Heart left ventricle (tissue), 16 donors: ENCODE results near the gene KIF26A. TPM values are rescaled to one million over a fixed set of nuclear protein-coding genes. Genes with fewer than 3 reads are reported as not detected.
"Not testable (repeated sequence)": the region's sequence is repeated elsewhere in the genome, so short reads cannot be mapped to it uniquely, and the experiment has no call there.

ENCODE experiments used
- ATAC-seq, 4 donors: fragments of 200-7000 bp; cut with Tn5 transposase; one replicate each; pipeline ENCODE4 v1.9.1; 2020 to 2022; ENCODE audit warnings: moderate library complexity in 4 of 4, mild to moderate bottlenecking in 3 of 4, moderate number of reproducible peaks in 1 of 4
- DNase-seq, 5 donors: peaks; one replicate each; pipeline ENCODE4 v3.0.0-alpha.2; 2020
- H3K27ac ChIP-seq, 12 donors: fragments of 200-600 bp; sonication (generic) in 4 of 12; one replicate each; pipeline versions ENCODE4 v1.5.0 to v1.8.0; 2016 to 2022; ENCODE audit warnings: mild to moderate bottlenecking in 2 of 12
- H3K27me3 ChIP-seq, 9 donors: fragments of 200-600 bp; sonication (generic) in 2 of 9; one replicate each; pipeline versions ENCODE4 v1.5.1 to v1.8.0; 2016 to 2022; ENCODE audit warnings: mild to moderate bottlenecking in 3 of 9
- H3K36me3 ChIP-seq, 9 donors: fragments of 200-600 bp; sonication (generic) in 2 of 9; one replicate each; pipeline versions ENCODE4 v1.5.0 to v1.8.0; 2018 to 2022; ENCODE audit warnings: mild to moderate bottlenecking in 2 of 9
- H3K4me1 ChIP-seq, 12 donors: fragments of 200-600 bp; sonication (generic) in 4 of 12; one replicate each; pipeline versions ENCODE4 v1.5.0 to v1.8.0; 2016 to 2022; ENCODE audit warnings: mild to moderate bottlenecking in 3 of 12
- H3K4me3 ChIP-seq, 12 donors: fragments of 200-600 bp; sonication (generic) in 4 of 12; one replicate each; pipeline versions ENCODE4 v1.5.0 to v1.8.0; 2017 to 2022; ENCODE audit warnings: mild to moderate bottlenecking in 9 of 12, moderate library complexity in 4 of 12
- H3K9me3 ChIP-seq, 12 donors: fragments of 200-600 bp; sonication (generic) in 4 of 12; one replicate each; pipeline versions ENCODE4 v1.5.0 to v1.8.0; 2016 to 2022; ENCODE audit warnings: mild to moderate bottlenecking in 1 of 12
- POLR2A ChIP-seq, 2 donors: fragments of 450-650 bp; IDR thresholded peaks; one replicate each; pipeline ENCODE4 v1.6.1; 2017; ENCODE audit warnings: antibody characterized with exemption in 2 of 2, mild to moderate bottlenecking in 2 of 2, moderate library complexity in 2 of 2
- WGBS, 4 donors: extraction: QIAGEN DNeasy Blood & Tissue Kit in 2 of 4; methylation state at CpG; one replicate each; pipeline versions ENCODE4 v1.1.5 to v1.1.7; 2013 to 2018; 5-methylcytosine and 5-hydroxymethylcytosine counted together
- intact Hi-C, 10 donors: fragments of 100-400 bp; cut with DNase I; formaldehyde crosslinking; loops; one replicate each; pipeline versions ENCODE4 v1.11.1 to v1.14.2; 2022
- polyA plus RNA-seq, 2 donors: library from polyadenylated mRNA; stranded (reverse); fragments of 200-250 nt; gene quantifications; one replicate each; pipeline ENCODE4 v1.2.3, GENCODE V29; 2013
- total RNA-seq, 9 donors: library from RNA; depleted of rRNA in 2 of 9; stranded (reverse); fragments of >200 nt in 2 of 9; fragmentation: NEBNext Ultra II Directional in 3 of 9; extraction: Animal tissue kit (Norgen Biotek cat#: 25700) in 3 of 9; gene quantifications; one replicate each; pipeline versions ENCODE4 v1.1.0 to v1.2.4, GENCODE V29; 2016 to 2023
- TF ChIP-seq, protein P1 (sequence below), 12 donors: fragments of 200-600 bp; sonication (generic) in 4 of 12; IDR thresholded peaks; one replicate each; pipeline versions ENCODE4 v1.5.0 to v1.8.0; 2018 to 2022; ENCODE audit warnings: antibody characterized with exemption in 12 of 12, mild to moderate bottlenecking in 5 of 12
- donor health status: ischemic (EF 13 %, LVEDD 7.1; RV severe dilation, severe dysfunction).
- donor health status: healthy with polysubstance abuse.
- donor health status: DM: no; HTN: yes; CAD: no.
- donor health status: DM: no; HTN: no; CAD: no.
- donor health status: ischemic (EF 25% LVEDD 6.9; RV normal size, moderate dysfunction).
- donor health status: ischemic (EF 25% LVEDD 5.7; RV mildly dilated, moderate dysfunction).
- donor health status: healthy.
- donor health status: DM: yes; HTN: yes; CAD: no.
- donor health status: ischemic (EF 35%, LVEDD 5.7; RV mildly dilated, moderate dysfunction).
- donor health status: nonischemic (EF 11% LVEDD 7.7; RV severe dilation, severe dysfunction).
- donor health status: DM: yes; HTN: yes; CAD: no.
- donor health status: PGD.
- donor health status: ischemic (EF 29% LVEDD 5.4; RV normal size, mild dysfunction).
- donor health status: nonischemic (EF 23%, LVEDD 6.1; RV moderate dilation, normal function).

Gene KIF26A
- total and polyA plus RNA-seq, 11 donors = 4.9 to 12.6 (median 7.8) TPM

DNA sequence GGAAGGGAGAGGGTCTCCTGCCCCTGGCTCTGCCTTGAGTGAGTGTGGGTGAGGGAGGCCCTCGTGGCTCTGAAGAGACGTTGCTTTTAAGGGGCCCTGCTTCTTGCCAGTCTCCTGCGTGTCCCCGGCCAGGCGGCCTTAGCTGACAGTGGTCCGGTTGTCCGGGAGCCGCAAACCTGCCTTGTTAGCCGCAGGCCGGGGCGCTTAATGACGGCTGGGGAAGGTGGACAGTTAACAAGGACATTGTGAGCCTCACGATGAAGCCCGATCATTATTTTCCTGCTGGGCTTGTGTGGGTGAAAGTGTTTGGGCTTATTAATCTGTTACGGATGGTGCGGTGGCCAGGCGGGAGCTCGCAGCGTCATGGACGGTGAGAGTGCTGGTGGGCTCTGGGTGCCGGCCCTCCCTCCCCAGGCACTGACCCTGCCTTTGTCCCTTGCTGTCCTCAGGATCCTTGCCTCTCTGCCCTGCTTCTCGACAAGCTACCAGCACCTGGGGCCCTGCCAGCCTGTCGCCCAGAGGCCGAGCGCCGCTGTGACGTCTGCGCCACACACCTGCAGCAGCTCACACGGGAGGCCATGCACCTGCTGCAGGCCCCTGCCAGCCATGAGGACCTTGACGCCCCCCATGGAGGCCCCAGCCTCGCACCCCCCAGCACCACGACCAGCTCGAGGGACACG, 13.3 kb downstream of the KIF26A start:
- intact Hi-C loops = loop anchor here in 2 of 10 donors (10.0 kb wide), 2 partner anchors 123 to 213 kb away; no protein-coding TSS in a partner anchor
- Histone ChIP-seq H3K36me3 (peaks cover 0 to 12% (median 0%) of the 10 kb centered on the region in 9 donors), H3K9me3 (no peaks in the 10 kb centered on the region), H3K27me3 (no peaks in the 10 kb centered on the region), H3K4me1 (peaks cover 2 to 58% (median 20%) of the 10 kb centered on the region in 12 donors), H3K4me3 (no peak overlapping the region), H3K27ac (no peak overlapping the region)
- TF ChIP-seq, protein P1, sequence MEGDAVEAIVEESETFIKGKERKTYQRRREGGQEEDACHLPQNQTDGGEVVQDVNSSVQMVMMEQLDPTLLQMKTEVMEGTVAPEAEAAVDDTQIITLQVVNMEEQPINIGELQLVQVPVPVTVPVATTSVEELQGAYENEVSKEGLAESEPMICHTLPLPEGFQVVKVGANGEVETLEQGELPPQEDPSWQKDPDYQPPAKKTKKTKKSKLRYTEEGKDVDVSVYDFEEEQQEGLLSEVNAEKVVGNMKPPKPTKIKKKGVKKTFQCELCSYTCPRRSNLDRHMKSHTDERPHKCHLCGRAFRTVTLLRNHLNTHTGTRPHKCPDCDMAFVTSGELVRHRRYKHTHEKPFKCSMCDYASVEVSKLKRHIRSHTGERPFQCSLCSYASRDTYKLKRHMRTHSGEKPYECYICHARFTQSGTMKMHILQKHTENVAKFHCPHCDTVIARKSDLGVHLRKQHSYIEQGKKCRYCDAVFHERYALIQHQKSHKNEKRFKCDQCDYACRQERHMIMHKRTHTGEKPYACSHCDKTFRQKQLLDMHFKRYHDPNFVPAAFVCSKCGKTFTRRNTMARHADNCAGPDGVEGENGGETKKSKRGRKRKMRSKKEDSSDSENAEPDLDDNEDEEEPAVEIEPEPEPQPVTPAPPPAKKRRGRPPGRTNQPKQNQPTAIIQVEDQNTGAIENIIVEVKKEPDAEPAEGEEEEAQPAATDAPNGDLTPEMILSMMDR (IDR thresholded peaks at IDR 0.05) = no peak
- no peak for TF ChIP-seq POLR2A (IDR thresholded peaks at IDR 0.05)
- ATAC-seq (no peak), DNase-seq (no peak)
- 93 to 94% (median 94%) methylated on average over 17 to 34 of the region's 34 CpGs for whole genome bisulfite sequencing, 4 donors

DNA sequence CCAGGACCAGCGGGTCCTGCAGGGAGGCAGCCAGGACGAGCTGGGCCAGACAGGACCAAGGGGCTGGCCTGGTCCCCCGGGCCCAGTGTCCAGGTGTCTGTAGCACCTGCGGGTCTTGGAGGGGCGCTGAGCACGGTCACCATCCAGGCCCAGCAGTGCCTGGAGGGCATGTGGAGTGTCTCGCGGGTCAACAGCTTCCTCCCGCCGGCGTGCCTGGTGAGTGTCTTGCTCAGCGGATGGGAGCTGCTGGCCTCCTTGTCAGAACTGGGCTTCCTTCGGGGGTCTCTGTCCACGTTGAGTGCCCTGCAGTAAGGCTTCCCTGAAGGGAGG, 13.8 kb downstream of the KIF26A start:
- no peak for ATAC-seq
- Histone ChIP-seq H3K9me3 (no peaks in the 10 kb centered on the region), H3K4me3 (no peak overlapping the region), H3K4me1 (peaks cover 2 to 54% (median 19%) of the 10 kb centered on the region in 12 donors), H3K27ac (no peak overlapping the region), H3K36me3 (peaks cover 0 to 12% (median 0%) of the 10 kb centered on the region in 9 donors), H3K27me3 (no peaks in the 10 kb centered on the region)
- TF ChIP-seq, protein P1 (IDR thresholded peaks at IDR 0.05) = no peak
- no peak for TF ChIP-seq POLR2A (IDR thresholded peaks at IDR 0.05)
- no peak for DNase-seq
- intact Hi-C loops = loop anchor here in 2 of 10 donors (10.0 kb wide), 2 partner anchors 123 to 213 kb away; no protein-coding TSS in a partner anchor
- WGBS, 4 donors = 92 to 96% (median 94%) methylated on average over 9 to 14 of the region's 14 CpGs

DNA sequence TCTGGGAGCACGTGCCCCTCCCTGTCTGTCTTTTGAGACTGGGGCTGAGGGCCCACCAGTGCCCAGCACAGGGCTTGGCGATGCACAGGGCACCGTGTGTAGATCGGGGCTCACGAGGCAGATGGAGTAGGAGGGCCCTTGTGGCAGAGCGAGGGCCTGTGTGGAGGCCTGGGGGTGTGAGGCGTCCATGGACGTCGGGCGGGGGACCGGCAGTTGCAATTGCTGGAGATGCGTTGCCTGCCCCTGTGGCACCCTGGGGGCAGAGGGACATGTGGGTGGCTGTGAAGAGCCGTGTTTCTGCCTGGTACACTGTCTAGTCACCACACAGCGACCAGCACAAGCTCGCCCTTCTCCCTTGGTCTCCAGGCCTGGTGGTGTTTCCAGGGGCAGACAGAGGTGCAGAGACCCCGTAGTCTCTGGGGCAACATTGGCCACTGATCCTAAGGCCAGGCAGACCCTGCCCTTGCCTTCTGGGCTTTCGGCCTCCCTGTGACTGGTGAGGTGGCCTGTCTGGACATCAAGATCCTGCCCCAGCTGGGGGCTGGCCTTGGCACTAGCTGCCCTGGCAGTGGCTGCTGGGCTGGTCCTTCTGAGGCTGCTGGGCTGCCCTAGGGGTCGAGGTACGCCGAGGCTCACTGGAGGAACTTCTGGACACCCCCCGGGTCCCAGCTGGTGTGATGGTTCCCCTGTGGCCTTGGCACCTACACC, 14.5 kb downstream of the KIF26A start:
- no peak overlapping the region for H3K27ac ChIP-seq
- TF ChIP-seq, protein P1 (IDR thresholded peaks at IDR 0.05) = no peak
- TF ChIP-seq POLR2A (IDR thresholded peaks at IDR 0.05) = no peak
- H3K36me3 ChIP-seq = peaks cover 0 to 12% (median 0%) of the 10 kb centered on the region in 9 donors
- peaks cover 2 to 50% (median 17%) of the 10 kb centered on the region in 12 donors for H3K4me1 ChIP-seq
- ATAC-seq = no peak
- 94 to 96% (median 95%) methylated on average over 16 to 21 of the region's 21 CpGs for WGBS, 4 donors
- intact Hi-C loops = loop anchor here in 2 of 10 donors (10.0 kb wide), 2 partner anchors 122 to 212 kb away; no protein-coding TSS in a partner anchor
- H3K4me3 ChIP-seq = no peak overlapping the region
- no peaks in the 10 kb centered on the region for H3K27me3 ChIP-seq
- no peak for DNase-seq
- no peaks in the 10 kb centered on the region for H3K9me3 ChIP-seq

DNA sequence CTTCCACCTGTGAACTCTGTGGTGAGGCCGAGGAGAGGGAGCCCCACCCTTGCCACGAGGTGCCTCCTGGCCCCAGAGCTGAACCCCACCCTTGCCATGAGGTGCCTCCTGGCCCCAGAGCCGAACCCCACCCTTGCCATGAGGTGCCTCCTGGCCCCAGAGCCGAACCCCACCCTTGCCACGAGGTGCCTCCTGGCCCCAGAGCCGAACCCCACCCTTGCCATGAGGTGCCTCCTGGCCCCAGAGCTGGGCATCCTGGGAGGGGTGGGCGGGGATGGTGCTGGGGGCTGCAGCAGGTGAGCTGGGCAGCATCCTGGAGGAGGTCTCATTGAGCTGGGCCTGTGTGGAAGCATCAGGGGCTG, 15.0 kb downstream of the KIF26A start:
- WGBS, 4 donors = 48 to 66% (median 60%) methylated on average over 5 to 7 of the region's 7 CpGs
- H3K27ac ChIP-seq, H3K27me3 ChIP-seq, ATAC-seq, H3K9me3 ChIP-seq, H3K4me3 ChIP-seq, DNase-seq: not testable (repeated sequence)
- H3K4me1 ChIP-seq = peaks cover 2 to 48% (median 20%) of the 10 kb centered on the region in 12 donors
- intact Hi-C loops = loop anchor here in 2 of 10 donors (10.0 kb wide), 2 partner anchors 121 to 211 kb away; no protein-coding TSS in a partner anchor
- peaks cover 0 to 12% (median 0%) of the 10 kb centered on the region in 9 donors for H3K36me3 ChIP-seq
